Astrocyte (in vitro differentiated cells and primary cell): Measurements from ENCODE around the gene SDK1.

Experiments used
- CTCF ChIP-seq: IDR thresholded peaks from 2 replicates; pipeline ENCODE4 v1.5.1; 2011; ENCODE audit warnings: low read depth, mild to moderate bottlenecking, inconsistent platforms, low read length, moderate library complexity; ENCODE audit not compliant: insufficient read depth
- EZH2 ChIP-seq: IDR thresholded peaks from 2 replicates; pipeline ENCODE4 v1.6.1; 2012; ENCODE audit warnings: mild to moderate bottlenecking, low read length, inconsistent platforms; ENCODE audit not compliant: insufficient read depth

GRCh38 chr7:4080954-4081353 is 779.9 kb downstream of the SDK1 start:
- TF ChIP-seq EZH2: no peak
- TF ChIP-seq CTCF: no peak
